Measurements from ENCODE around the gene QPRT. TPM values are rescaled to one million over a fixed set of nuclear protein-coding genes. Genes with fewer than 3 reads are reported as not detected.

Gene QPRT
- total and polyA plus RNA-seq, 2 donors (not counting 3 experiments of a cell fraction or from before 2014, with no cell fraction given), result 0.40 to 0.44 TPM

GRCh38 chr16:29641561-29641960 lies 37.4 kb upstream of the QPRT start:
- H3K9me1 ChIP-seq (replicated peaks; ENCODE audit: control insufficient read depth, extremely low read depth, insufficient read depth, low read length), result no peaks in the 10 kb centered on the region
- intact Hi-C loops (cut with micrococcal nuclease) (no loop called here), dilution Hi-C loops (cut with MboI; ENCODE audit: extremely low pct_ligation_motif_present, low sequenced_read_pairs) (no loop called here)
- H3K4me1 ChIP-seq (ENCODE audit: control insufficient read depth, extremely low read depth, insufficient read depth, low read length), result no peaks in the 10 kb centered on the region
- FAIRE-seq (no peak), DNase-seq (ENCODE audit: low read depth, low spot score) (no peak)
- no peaks in the 10 kb centered on the region for H4K20me1 ChIP-seq (replicated peaks; ENCODE audit: control insufficient read depth, extremely low read depth, insufficient read depth, low read length)
- ChIA-PET POLR2A (no interaction called here), CTCF (interaction anchor here (0.7 to 2.1 kb wide), 2 partner anchors 11 to 59 kb away, joined by 3 to 7 read pairs; no protein-coding TSS in a partner anchor)
- TF ChIP-seq FOS (IDR thresholded peaks at IDR 0.05; ENCODE audit: borderline replicate concordance, insufficient read depth, low read length) (no peak), CTCF (IDR thresholded peaks at IDR 0.05; ENCODE audit: extremely low read depth in 1 of 2, insufficient read depth in 1 of 2, low read depth in 1 of 2, low read length in 2 of 2) (no peak), POLR2AphosphoS5 (IDR thresholded peaks at IDR 0.05; ENCODE audit: insufficient read depth, low read depth, low read length) (no peak), JUN (IDR thresholded peaks at IDR 0.05; ENCODE audit: borderline replicate concordance, insufficient read depth, insufficient read length, low read depth) (no peak), GATA2 (IDR thresholded peaks at IDR 0.05; ENCODE audit: insufficient read depth, insufficient read length, low read depth, low read length) (no peak)
- no peak overlapping the region for H3K27ac ChIP-seq (ENCODE audit: insufficient read depth, low read depth, low read length)
- no peak overlapping the region for H3K9ac ChIP-seq (replicated peaks; ENCODE audit: extremely low read depth, insufficient read depth, low read length)
- H3K79me2 ChIP-seq (ENCODE audit: control insufficient read depth, insufficient read depth, low read length), result no peaks in the 10 kb centered on the region
- peaks cover 0 to 2% of the 10 kb centered on the region in 2 experiments for H3K27me3 ChIP-seq (ENCODE audit: control insufficient read depth in 2 of 2, insufficient read depth in 2 of 2, low read length in 2 of 2)
- BruUV-seq (replicated peaks), result no TSS peak
- no peaks in the 10 kb centered on the region for H3K9me3 ChIP-seq (replicated peaks; ENCODE audit: control insufficient read depth, insufficient read depth, low read length)
- no peak overlapping the region for H3K4me3 ChIP-seq (replicated peaks in 1 of 3; ENCODE audit: insufficient read depth in 1 of 3, low read depth in 1 of 3, low read length in 3 of 3)
- H3K36me3 ChIP-seq (ENCODE audit: control insufficient read depth in 2 of 2, extremely low read depth in 1 of 2, insufficient read depth in 2 of 2, low read length in 2 of 2), result no peaks in the 10 kb centered on the region
- H3K4me2 ChIP-seq (ENCODE audit: insufficient read depth, low read length), result no peak overlapping the region
- no peak overlapping the region for H2AFZ ChIP-seq (ENCODE audit: low read depth, low read length)

GRCh38 chr16:29643596-29643995 lies 35.4 kb upstream of the QPRT start:
- no TSS peak for BruUV-seq (replicated peaks)
- Histone ChIP-seq H3K4me3 (replicated peaks in 1 of 3; ENCODE audit: insufficient read depth in 1 of 3, low read depth in 1 of 3, low read length in 3 of 3) (no peak overlapping the region), H3K9me3 (replicated peaks; ENCODE audit: control insufficient read depth, insufficient read depth, low read length) (no peaks in the 10 kb centered on the region), H2AFZ (ENCODE audit: low read depth, low read length) (no peak overlapping the region), H4K20me1 (replicated peaks; ENCODE audit: control insufficient read depth, extremely low read depth, insufficient read depth, low read length) (no peaks in the 10 kb centered on the region), H3K27ac (ENCODE audit: insufficient read depth, low read depth, low read length) (no peak overlapping the region), H3K4me1 (ENCODE audit: control insufficient read depth, extremely low read depth, insufficient read depth, low read length) (no peaks in the 10 kb centered on the region), H3K4me2 (ENCODE audit: insufficient read depth, low read length) (no peak overlapping the region), H3K27me3 (ENCODE audit: control insufficient read depth in 2 of 2, insufficient read depth in 2 of 2, low read length in 2 of 2) (peaks cover 0 to 2% of the 10 kb centered on the region in 2 experiments), H3K9ac (replicated peaks; ENCODE audit: extremely low read depth, insufficient read depth, low read length) (no peak overlapping the region), H3K36me3 (ENCODE audit: control insufficient read depth in 2 of 2, extremely low read depth in 1 of 2, insufficient read depth in 2 of 2, low read length in 2 of 2) (no peaks in the 10 kb centered on the region), H3K9me1 (replicated peaks; ENCODE audit: control insufficient read depth, extremely low read depth, insufficient read depth, low read length) (no peaks in the 10 kb centered on the region), H3K79me2 (ENCODE audit: control insufficient read depth, insufficient read depth, low read length) (no peaks in the 10 kb centered on the region)
- dilution Hi-C loops (cut with MboI; ENCODE audit: extremely low pct_ligation_motif_present, low sequenced_read_pairs) (no loop called here), intact Hi-C loops (cut with micrococcal nuclease) (no loop called here)
- TF ChIP-seq FOS (IDR thresholded peaks at IDR 0.05; ENCODE audit: borderline replicate concordance, insufficient read depth, low read length), result no peak
- TF ChIP-seq JUN (IDR thresholded peaks at IDR 0.05; ENCODE audit: borderline replicate concordance, insufficient read depth, insufficient read length, low read depth), result no peak
- no peak for TF ChIP-seq CTCF (IDR thresholded peaks at IDR 0.05; ENCODE audit: extremely low read depth in 1 of 2, insufficient read depth in 1 of 2, low read depth in 1 of 2, low read length in 2 of 2)
- no peak for DNase-seq (ENCODE audit: low read depth, low spot score)
- ChIA-PET POLR2A (interaction anchor here (0.6 kb wide), 1 partner anchor 1194 kb away, joined by 5 read pairs; no protein-coding TSS in a partner anchor), CTCF (no interaction called here)
- FAIRE-seq, result no peak

Data from endothelial cell of umbilical vein (primary cell).